ENCODE results near the gene STEAP1.

The STEAP1 gene

GRCh38 chr7:90213521-90213920, 59.3 kb downstream of the STEAP1 start:
- no peak for DNase-seq

Data from fibroblast of skin of scalp (primary cell).